ENCODE results near the gene LAMTOR4.

The LAMTOR4 gene

DNA sequence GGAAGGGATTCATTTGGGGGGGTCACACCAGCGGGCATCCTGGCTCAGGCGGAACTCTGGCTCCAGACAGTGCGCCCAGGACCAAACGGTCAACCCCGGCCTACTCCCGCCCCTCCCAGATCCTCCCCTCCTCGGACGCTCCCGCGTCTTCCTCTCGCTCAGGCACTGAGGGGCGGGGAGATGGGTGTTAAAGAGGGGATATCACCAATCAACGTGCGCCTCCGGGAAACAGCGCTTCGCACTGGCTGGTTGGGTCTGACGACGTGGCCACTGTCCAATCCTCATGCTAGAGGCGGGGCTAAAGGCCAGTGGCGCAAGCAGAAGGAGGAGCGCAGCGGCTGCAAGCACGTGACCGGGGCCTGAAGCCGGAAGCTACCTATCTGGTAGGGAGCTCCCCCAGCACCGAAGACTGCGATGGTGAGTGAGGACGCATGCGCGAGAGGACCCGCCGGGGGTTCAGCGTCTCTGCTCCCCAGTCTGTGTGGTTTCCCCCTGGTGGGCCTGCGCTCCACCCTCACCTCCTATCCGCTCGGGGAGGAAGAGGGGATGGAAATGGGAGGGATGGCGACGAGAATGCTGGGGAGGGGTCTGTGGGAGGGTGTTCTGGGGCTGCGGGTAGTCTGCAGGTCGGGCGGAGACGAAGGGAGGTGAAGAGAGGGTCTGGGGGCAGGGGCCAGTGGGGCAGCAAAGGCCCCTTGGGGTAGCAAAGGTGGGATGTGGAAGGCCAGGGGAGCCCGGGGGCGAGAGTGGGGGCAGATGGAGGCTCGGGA, at the start of gene LAMTOR4:
Gene LAMTOR4, plus strand, starts transcription at position 360 of the 770 bp plus-strand sequence. Its CDS starts 55 bp downstream, at position 415.
- FAIRE-seq (peak; percentile 99), DNase-seq (ENCODE audit: extremely low spot score, insufficient read length, low read depth) (peak; percentile 95)

DNA sequence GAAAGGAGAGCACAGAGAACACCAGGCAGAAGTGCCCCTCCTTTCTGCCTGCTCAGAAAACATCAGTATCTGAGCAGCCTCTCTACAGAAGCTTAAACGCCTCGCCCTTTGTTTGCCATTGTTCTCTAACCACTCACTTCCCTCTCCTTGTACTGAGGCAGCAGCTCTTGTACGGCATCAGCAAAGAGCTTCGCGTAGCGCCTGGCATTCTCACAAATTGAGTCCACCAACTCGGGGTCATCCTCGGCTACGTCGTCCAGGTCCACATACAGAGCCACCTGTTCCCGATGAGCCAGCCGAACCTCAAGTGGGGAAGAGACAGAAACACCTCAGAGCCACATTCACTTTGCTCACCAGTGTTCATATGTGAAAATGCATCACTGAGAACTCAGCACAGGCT, 49.3 kb upstream of the LAMTOR4 start:
- FAIRE-seq (no peak), DNase-seq (ENCODE audit: extremely low spot score, insufficient read length, low read depth) (no peak)

DNA sequence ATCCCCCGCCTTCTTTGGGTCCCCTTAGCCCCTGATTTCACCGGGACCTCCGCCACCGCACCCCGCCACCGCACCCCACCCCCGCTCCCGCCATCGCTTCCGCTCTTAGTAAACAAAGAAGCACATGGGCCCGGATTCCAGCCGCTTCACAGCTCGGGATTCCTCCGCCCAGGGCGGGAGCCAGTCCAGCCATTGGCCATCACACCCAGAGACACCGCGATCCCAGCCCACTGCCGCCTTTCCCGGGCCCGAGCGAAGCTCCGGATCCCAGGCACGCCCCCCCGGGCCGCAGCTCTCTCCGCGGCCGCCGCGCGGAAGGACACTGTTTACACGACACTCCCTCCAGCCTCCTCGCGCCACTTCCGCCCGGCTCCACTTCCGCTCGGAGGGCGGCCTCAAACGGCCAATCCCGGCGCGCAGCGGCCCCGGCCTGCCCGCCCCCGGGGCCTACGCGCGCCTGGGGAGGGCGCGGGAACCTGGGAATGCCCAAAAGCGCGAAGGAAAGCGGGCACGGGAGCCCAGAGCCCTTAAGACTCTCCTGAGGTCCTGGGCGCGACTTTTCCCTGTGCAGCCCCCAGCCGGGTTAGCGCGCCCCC, 48.2 kb upstream of the LAMTOR4 start:
- FAIRE-seq (peak; percentile 77), DNase-seq (ENCODE audit: extremely low spot score, insufficient read length, low read depth) (peak; percentile 86)

DNA sequence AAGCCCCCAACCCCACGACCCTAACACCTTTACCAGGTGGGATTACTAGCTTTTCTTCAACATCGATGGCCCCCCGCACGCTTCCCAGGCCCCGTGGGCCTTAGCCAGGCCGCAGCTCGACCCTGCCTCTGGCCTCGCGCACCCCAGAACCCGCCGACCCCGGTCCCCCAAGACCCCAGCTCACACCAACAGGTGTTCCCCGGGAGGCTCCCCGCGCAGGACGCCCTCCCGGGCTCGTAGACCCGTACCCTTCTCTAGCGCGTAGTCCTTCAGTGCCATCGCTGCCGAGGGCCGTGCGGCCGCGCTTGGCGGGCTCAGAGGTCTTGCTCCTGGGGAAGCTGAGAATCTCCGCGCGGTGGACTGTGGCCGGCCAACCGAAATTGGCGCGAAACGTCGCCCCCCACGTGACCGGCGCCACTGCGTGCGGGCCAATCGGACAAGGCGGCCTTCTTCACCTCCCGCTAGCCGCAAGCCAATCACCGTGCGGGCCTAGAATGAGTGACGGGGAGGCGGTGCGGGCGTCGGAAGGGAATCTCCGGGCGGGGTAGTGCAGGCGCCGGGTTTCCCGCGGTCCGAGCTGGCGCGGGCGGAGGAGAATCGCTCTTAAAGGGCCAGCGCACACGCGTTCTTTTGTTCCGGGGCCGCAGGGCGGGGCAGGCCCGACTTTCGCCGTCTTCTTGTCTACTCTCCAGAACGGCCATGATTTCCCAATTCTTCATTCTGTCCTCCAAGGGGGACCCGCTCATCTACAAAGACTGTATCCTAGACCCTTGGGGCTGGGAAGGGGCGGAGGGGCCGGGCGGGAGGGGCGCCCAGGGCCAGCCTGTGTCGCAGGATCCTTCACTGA, 47.5 kb upstream of the LAMTOR4 start, which contains the start of the genes AP4M1 and MCM7:
Gene AP4M1, plus strand, starts transcription at position 628 of the 847 bp plus-strand sequence. Its CDS starts 72 bp downstream, at position 700.
Gene MCM7, minus strand, starts transcription at position 382 of the 847 bp plus-strand sequence. Its CDS starts 103 bp downstream, at position 279.
- peak; percentile 97 for DNase-seq (ENCODE audit: extremely low spot score, insufficient read length, low read depth)
- peak; percentile 96 for FAIRE-seq

DNA sequence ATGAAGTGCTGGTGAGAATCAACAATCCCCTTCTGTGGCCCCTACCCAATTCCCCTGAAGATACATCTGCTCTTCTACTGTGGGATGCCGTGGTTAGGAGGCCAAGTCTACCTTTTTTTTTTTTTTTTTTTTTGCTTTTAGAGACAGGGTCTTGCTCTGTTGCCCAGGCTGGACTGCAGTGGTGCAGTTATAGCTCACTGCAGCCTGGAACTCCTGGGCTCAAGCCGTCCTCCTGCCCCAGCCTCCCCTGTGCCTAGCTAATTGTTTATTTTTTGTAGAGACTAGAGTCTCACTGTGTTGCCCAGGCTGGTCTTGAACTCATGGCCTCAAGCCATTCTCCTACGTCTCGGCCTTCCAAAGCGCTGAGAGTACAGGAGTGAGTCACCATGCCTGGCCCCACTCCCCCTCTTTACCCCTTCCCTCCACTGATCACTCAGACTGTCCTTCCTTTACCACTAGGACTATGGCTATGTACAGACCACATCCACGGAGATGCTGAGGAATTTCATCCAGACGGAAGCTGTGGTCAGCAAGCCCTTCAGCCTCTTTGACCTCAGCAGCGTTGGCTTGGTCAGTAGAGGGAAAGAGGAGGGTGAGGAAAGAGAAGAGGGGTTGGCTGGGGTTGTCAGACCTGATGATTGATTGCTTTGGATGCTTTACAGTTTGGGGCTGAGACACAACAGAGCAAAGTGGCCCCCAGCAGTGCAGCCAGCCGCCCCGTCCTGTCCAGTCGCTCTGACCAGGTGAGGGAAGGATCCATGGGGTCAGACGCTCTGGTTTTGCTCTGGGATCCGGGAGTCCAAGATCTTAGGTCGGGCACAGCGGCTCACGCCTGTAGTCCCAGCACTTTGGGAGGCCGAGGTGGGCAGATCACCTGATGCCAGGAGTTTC, 45.5 kb upstream of the LAMTOR4 start:
- no peak for FAIRE-seq
- no peak for DNase-seq (ENCODE audit: extremely low spot score, insufficient read length, low read depth)

DNA sequence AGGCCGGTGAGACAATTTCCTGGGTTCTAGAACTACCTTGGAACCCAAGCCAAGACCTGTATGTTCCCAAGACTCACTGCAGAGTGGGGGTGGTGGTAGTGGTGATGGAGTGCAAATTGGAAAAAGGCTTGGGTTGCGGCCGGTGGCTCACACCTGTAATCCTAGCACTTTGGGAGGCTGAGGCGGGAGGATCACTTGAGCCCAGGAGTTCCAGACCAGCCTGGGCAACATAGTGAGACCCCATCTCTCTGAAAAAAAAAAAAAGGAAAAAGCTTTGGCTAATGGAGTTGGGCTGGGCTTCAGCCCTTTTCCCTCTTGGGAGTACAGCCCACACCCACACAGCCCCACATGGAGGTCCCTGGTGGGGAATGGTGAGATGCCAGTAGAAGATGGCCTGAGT, 43.2 kb upstream of the LAMTOR4 start:
- FAIRE-seq: no peak
- no peak for DNase-seq (ENCODE audit: extremely low spot score, insufficient read length, low read depth)

DNA sequence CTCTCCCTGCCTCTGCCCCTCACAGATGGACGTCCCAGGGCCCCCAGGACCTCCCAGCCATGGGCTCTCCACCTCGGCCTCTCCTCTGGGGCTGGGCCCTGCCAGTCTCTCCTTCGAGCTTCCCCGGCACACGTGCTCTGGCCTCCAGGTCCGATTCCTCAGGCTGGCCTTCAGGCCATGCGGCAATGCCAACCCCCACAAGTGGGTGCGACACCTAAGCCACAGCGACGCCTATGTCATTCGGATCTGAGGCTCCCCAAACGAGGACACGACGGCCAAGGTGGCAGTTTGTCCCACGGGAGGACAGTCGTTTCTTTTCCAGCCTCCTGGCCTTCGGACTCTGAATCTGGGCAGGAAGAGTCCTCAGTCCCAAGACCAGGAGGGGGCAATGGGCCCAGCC, 42.1 kb upstream of the LAMTOR4 start:
- no peak for FAIRE-seq
- DNase-seq (ENCODE audit: extremely low spot score, insufficient read length, low read depth): no peak

DNA sequence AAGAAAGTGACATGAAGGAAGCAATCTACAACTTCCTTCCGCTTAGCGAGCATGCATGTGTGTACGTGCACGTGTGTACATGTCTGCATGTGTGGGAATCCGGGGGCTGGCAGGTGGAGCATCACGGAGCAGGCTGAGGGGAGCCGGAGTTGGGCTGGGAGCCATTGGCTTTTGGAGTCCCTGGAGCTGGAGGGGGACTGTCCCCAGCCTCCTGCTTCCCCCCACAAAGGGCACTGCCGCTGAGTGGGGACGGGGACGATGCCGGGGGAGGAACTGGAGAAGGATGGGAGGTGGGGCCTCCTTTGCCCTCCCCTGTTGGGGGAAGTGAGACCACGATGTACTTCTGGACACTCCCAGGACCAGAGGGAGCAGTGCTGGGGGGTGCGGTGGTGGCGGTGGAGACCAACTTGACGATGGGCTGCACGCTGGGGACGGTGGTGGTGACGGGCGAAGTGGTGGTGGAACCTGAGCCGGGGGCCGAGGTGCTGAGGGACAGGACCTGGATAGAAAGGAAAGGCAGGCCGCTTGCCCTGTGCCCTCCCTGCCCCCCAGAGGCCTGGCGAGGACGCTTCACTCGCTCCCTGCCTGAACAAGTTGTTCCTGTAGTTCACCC, 41.5 kb upstream of the LAMTOR4 start:
- no peak for FAIRE-seq

DNA sequence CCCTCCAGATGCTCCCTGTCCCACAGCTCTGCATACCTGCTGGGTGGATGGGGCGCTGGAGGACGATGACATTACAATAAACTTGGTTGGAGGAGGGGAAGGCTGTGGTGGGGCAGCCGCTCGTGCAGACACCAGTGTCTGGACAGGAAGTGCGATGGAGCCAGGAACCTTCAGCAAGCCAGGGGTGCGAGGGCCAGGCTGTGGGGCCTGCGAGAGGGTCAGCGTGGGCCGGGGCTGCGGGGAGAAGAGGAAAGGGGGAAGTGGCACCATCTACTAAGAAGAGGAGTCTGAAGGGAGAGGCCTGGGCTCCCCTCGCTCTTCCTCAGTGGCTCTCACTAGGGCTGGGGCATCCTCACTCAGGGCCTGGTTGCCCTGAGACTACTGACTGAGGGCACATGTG, 40.8 kb upstream of the LAMTOR4 start:
- FAIRE-seq: no peak
- DNase-seq (ENCODE audit: extremely low spot score, insufficient read length, low read depth): no peak

More for the DNA sequence above, 41.5 kb upstream of the LAMTOR4 start:
- DNase-seq (ENCODE audit: extremely low spot score, insufficient read length, low read depth): no peak

DNA sequence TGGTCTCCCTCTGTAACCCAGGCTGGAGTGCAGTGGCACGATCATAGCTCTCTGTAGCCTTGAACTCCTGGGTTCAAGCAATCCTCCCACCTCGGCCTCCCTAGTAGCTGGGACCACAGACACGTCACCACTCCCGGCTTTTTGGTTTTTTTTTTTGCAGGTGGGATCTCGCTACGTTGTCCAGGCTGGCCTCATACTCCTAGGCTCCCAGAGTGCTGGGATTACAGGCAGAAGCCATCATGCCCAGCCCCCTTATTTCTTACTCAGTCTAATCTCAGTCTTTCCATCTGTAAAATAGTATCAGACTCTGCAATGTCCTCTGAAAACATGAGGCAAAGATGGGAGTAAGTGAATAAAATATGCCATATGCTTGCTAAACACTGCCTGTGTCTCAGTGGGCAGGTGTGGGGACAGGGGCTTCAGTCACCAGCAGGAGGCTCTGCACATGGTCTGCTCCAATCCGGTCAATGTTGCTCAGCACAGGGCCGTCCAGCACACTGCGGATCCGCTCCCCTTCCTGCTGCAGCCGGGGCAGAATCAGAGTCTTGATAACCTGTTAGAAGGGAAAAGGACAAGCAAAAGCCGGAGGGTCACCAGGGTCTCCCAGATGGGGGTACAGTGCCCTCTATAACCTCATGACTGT, 39.1 kb upstream of the LAMTOR4 start:
- DNase-seq (ENCODE audit: extremely low spot score, insufficient read length, low read depth): no peak
- no peak for FAIRE-seq

DNA sequence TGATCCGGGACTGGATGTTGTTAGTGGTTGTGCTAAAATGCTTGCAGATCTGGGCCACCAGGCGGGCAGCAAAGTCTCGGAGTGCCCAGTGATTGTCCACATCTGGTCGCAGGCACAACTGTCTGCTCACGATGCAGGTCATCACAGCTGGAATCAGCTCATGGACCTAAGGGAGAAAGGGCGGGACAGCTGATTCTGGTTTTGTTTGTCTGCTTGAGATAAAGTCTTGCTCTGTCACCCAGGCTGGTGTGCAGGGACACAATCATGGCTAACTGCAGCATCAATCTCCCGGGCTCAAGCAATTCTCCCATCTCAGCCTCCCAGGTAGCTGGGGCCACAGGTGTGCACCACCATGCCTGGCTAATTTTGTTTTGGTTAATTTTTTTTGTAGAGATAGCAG, 37.6 kb upstream of the LAMTOR4 start:
- DNase-seq (ENCODE audit: extremely low spot score, insufficient read length, low read depth) (no peak), FAIRE-seq (no peak)

DNA sequence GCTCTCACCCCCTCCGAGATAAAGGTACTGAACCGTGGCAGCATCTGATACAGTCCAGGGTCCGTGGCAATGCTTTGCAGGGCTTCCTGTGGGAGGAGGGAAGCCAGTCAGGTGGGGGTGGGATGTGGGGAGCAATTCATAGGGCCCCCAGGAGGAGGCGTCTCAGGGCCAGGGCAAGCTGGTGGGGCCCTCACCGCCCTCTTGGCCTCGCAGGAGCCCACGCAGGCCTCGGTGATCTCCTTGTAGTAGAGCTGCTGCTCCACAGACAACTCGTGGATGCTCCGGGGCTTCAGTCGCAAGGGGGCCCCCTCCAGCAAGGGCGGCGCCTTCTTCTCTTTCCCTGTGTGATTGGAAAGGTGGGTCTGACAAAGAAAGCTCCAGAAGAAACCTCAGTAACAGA, 36.8 kb upstream of the LAMTOR4 start:
- no peak for FAIRE-seq
- no peak for DNase-seq (ENCODE audit: extremely low spot score, insufficient read length, low read depth)

DNA sequence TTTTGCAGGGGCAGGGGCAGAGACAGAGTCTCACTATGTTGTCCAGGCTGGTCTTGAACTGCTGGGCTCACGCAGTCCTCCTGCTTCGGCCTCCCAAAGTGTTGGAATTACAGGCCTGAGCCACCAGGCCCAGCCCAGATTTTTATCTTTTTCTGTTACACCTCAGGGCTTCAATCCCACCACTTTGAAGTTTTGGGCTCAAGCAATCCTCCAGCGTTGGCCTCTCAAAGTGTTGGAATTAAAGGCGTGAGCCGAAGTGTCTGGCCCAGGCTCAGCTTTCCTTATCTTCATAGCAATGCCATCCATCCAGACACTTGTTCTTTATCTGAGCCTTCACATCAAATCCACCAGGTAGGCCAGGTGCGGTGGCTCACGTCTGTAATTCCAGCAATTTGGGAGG, 33.7 kb upstream of the LAMTOR4 start:
- DNase-seq (ENCODE audit: extremely low spot score, insufficient read length, low read depth) (no peak), FAIRE-seq (no peak)

DNA sequence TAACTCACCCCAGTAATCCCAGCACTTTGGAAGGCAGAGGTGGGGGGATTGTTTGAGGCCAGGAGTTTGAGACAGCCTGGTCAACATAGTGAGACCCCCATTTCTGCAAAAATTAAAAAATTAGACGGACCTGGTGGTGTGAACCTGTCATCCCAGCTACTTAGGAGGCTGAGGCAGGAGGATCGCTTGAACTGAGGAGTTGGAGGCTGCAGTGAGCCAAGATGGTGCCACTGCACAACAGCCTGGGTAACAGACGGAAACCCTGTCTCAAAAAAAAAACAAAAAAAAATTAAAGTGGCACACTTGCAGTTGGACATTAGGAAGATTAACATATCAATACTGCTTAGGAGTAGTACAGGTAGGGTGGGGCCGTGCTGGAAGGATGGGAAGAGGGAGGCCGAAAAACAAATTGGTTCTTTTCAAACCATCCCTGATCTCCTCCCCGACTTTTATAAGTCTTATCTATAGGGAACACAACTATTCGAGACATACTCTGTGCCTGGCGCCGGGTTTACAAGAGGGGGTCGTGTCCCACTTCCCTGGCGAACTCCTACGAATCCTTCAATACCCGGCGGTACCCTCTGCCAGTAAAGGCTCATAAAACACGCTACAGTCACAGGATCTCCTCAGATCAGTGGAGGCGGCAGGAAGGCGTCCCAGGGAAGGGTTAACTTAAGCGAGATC, 30.2 kb upstream of the LAMTOR4 start:
- no peak for DNase-seq (ENCODE audit: extremely low spot score, insufficient read length, low read depth)
- no peak for FAIRE-seq

DNA sequence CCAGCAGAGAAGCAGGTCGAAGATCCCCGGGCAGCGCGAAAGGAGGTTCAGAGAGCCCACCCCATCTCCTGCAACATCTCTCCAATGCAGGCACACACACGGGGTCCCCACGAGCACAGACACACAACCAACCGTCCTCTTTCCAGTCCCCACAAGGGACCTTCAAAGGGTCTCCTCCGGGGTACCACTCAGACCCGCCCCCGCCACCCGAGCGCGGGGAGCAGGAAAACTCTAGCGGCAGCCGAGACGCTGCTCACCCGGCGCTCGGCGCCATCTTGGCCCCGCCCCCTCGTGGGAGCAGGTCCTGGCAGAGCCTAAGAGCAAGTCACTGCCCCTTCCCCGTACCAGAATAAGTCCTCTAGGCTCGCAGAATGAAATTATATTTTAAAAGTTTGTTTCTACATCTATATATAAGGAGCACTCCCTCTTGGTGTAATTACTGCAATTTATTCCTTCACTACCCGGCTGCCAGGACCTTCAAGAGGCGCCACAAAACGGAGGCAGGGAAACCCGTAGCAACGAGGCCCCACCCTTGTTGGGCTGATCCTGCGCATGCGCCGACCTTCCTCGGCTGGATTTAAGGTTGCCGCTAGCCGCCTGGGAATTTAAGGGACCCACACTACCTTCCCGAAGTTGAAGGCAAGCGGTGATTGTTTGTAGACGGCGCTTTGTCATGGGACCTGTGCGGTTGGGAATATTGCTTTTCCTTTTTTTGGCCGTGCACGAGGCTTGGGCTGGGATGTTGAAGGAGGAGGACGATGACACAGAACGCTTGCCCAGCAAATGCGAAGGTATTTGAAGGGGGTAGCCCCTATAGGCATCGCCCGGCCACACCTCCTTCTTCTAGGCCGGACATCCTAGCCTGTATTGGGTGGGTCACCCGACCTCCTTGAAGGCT, 29.4 kb upstream of the LAMTOR4 start, which contains the start of the genes CNPY4 and TAF6:
Gene CNPY4, plus strand, starts transcription at position 563 of the 898 bp plus-strand sequence. Its CDS starts 111 bp downstream, at position 674.
Gene TAF6, minus strand, starts transcription at position 287 of the 898 bp plus-strand sequence. CDS start 5,149 bp downstream, outside the sequence.
- peak; percentile 98 for DNase-seq (ENCODE audit: extremely low spot score, insufficient read length, low read depth)
- peak; percentile 87 for FAIRE-seq

DNA sequence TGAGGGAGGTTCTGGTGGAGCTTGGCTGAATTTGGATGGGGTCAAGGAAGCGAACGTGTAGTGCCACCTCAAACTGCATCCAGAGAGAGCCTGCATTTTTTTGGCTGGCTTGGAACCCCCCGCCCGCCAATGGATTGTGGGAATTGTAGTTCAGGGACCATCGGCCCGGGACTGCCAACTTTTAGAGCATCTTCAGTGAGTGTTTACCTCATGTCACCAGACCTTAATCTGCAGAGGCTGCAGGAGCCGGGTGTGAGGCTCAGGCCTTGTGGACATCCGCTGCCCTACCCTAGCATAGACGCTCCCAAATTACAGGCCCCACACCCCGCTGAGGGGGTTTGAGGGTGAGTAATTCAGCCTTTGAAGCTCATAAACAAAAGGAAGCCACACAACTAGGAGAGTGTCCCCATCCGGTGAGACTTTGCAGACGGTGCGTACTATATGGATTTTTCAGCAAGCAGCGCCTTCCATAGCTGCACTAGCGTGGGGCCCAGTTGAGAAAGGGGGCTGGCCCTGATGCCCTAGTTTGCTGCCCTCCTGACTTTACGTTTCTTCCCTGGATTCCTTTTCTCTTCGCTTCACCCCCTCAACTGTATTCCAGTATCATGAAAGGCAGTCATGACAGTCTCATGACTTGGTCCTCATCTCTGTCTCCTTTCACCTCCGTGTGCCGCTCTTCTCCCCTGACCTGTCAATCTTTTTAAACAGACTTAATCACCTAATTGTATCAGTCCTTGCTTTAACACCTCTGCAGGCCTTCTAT, 28.6 kb upstream of the LAMTOR4 start:
- peak; percentile 46 for FAIRE-seq
- DNase-seq (ENCODE audit: extremely low spot score, insufficient read length, low read depth): peak; percentile 42

All from GM18507 (cell line).